GM15510 (cell line): Measurements from ENCODE around the gene PTPN23.

Experiments used
- POLR2A ChIP-seq: IDR thresholded peaks from 3 replicates; pipeline ENCODE4 v1.6.1; 2011; ENCODE audit warnings: borderline replicate concordance; ENCODE audit not compliant: insufficient read length; ENCODE audit errors: extremely low read depth

Gene PTPN23

DNA sequence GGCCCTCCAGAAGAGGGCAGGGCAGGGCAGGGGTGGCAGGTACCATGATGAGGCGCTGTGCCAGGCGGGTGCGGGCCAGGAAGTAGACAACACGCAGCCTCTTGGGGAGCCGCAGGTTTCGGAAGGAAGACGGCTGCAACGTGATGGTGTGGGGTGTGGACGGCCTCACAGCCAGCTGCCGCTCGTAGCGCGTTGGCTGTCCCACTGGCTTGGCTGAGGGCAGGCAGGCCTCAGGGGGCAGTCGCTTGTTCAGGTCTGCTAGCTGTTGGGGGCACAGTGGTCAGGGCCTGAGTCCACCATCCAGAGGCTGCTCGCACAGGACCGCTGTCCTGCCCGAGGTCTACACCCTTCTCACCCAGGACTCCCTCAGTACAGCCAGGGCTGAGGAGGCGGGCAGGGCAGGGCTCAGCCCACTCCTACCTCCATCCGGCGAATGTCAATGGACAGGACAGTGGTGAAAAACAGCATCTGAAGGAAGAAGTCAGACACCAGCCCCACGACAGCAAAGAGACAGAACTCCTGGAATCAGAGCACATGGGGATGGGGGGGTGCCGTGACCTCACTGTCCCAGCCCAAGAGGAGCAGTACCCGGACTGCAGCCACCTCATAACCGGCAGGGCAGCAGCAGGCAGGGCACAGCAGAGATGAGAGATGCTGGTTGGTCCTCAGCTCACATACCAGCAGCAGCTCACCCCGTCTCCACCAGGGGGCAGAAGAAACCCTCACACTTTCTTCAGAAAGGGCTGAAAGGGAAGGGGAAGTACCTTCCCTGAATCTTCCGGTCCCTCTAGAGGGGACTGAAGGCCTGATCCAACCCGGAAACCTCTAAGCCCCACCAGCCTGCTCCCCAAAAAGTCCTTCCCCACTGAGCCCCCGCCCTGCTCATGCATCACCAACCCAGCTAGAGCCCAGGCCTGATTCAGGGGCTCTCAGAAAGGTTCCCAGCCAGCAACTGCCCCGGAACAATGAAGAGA, 40.0 kb downstream of the PTPN23 start:
- TF ChIP-seq POLR2A = no peak

GRCh38 chr3:47421741-47422649, 41.2 kb downstream of the PTPN23 start:
- no peak for TF ChIP-seq POLR2A

DNA sequence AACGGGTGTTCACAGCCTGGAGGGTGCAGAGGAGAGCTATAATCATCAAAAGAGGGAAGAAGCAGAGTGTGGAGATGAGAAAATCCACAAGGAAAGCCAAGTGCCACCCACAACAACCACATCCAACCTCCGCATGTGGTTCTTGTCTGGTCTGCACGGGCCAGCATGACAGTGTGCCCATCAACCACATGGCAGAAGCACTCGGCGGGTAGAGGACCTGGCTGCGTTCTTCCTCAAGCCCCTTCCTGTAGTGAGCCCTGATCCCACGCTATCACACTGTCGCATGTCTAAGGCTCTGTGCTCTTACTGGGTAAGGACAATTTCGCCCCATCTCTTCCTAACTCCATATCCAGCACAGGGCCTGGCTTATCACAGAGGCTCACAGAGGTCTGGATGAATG, 41.9 kb downstream of the PTPN23 start:
- TF ChIP-seq POLR2A = no peak

DNA sequence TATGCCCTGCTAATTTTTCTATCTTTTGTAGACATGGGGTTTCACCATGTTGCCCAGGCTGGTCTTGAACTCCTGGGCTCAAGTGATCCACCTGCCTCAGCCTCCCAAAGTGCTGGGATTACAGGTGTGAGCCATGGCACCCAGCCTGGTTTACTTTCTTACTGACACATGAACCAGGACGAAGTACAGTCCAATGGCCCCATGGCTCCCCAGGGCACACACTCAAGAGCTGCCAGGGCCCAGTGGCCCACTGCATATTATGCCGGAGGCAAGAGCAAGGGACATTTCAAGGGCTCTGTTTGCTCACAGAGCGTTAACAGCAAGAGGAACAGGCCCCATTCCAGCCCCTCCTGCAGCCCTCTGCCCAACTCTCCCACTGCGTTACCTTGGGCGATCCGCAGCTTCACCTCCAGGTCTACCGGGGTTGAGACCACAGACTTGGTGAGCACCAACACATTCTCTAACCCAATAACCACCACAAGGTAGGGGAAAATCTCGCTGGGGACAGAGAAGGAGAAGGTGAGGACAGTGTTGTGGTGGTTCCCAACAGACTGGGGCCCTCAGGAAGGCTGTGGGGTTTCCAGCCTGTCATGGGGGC, 42.8 kb downstream of the PTPN23 start:
- no peak for TF ChIP-seq POLR2A

DNA sequence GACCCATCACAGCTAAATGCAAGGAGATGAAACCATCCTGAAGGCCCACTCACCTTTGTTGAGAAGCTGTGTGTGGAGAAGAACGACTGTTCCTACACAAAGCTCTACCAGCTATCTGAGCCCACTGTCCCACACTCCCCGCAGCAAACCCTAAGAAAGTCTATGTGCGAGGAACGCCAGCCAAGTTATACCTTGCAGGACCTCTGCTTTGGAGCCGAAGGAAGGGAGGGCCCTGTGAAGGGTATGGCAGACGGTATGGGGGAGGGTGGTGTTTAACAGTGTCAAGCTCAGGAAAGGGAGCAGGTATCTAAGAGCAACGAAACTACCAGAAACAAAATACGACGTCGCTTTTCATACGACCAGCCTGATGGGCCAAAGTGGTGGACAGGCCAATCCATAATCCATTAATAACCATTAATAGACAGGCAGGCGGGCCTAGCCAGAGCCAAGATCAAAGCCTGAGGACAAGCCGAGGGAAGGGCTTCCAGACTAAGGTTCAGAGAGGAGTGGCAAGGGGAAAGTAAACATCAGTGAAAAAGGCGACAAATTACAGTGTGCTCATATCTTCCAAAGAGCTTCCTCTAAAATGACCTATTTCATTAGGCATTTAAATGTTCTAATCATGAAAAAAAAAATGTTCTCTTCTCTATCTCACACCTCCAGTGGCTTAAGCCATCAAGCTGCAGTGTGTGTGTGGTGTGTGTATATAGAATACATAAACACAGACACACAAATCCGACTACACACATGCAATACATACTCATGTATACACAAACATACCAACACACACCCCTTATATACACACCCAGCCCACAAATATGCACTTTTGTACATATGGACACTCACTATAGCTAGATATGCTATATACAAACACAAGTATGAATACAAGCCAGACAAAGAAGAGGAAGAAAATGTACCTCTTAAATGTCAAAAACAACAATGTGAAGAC, 43.9 kb downstream of the PTPN23 start:
- no peak for TF ChIP-seq POLR2A

DNA sequence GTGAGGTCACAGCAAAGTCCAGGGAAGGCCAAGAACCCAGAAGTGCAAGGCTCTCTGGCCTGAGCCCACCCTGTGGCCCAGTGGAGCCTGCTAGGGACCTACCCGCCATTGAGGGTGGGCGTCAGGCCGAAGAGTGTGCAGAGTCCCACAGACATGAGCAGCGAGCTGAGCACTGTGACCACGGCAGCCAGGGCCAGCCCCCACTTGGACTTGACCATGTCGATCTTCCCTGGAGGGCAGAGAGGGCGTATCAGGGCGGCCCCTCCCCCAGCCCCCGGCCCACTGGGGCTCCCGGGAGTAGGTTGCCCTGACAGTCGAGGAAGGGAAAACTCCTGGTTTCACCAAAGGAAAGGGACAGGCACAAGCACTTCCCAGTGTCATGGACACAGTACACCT, 44.6 kb downstream of the PTPN23 start:
- TF ChIP-seq POLR2A = no peak

- no peak for TF ChIP-seq POLR2A
These were observed 45.1 kb downstream of the PTPN23 start for GRCh38 chr3:47425959-47426358.

DNA sequence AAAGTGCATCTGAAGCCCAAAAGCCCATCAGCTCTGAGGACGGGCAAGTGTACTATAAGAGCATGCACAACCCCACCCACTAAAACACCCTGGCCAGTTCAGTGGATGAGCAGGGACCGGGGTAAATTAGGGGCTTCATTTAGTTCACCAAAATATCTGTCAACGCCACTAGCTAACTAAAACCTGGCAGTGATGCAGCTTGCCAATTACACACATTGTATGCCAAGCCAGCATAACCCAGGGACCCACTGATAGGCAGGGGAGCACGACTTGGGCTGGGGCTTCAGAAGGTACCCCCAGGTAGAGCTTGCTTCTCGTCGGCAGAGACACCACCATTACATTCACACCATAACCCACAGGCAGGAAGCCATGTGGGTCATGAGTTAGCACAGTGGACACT, 47.0 kb downstream of the PTPN23 start:
- TF ChIP-seq POLR2A = no peak

- TF ChIP-seq POLR2A = no peak
These were observed 47.8 kb downstream of the PTPN23 start for GRCh38 chr3:47428662-47429061.

- TF ChIP-seq POLR2A = no peak
These were observed 48.9 kb downstream of the PTPN23 start for GRCh38 chr3:47429476-47430270.

GRCh38 chr3:47430606-47431005, 49.8 kb downstream of the PTPN23 start:
- no peak for TF ChIP-seq POLR2A

DNA sequence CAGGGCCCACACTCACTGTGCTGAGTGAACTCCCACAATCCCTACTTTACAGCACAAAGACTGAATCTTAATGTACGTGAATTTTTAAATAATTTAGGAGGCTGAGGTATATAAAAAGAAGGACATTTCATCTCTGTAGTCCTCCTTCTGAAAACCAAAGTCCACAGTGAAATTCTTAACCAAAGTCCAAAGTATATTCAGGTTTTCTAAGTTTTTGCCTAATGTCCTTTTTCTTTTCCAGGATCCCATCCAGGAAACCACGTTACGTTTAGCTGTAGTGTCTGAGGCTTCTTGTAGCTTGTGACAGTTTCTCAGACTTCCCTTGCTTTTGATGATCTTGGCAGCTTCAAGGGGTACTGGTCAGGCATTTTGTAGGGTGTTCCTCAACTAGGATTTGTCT, 50.4 kb downstream of the PTPN23 start:
- no peak for TF ChIP-seq POLR2A

DNA sequence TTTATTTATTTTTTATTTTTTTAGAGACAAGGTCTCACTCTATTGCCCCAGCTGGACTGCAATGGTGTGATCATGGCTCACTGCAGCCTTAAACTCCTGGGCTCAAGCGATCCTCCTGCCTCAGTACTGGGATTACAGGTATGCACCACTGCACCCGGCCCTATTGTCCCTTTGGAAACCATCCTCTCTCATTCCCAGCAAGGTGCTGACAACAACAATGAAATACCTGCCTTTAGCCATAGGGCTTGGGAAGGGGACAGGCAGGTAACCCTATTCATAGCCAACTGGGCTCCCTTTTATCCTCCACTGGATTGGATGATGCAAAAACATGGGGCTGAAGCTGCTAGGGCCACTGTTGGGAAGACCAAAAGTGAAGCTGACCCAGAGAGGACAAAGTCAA, 51.9 kb downstream of the PTPN23 start:
- no peak for TF ChIP-seq POLR2A

DNA sequence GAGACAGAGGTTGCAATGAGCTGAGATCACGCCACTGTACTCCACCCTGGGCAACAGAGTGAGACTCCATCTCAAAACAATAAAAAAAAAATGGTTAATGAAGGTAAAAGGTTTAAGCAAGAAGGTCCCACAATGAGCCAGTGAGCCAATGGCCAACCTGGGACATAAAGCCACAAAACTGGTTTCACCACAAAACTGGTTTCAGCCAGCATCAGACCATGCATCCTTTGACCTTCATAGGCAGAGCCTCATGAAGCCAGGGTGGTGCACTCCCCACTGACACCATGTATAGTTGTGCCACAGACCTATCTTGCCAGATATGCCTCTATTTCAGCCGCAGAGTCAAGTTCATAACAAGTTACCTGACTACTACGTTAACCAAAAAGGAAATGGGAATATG, 53.0 kb downstream of the PTPN23 start:
- no peak for TF ChIP-seq POLR2A

GRCh38 chr3:47434849-47435248, 54.0 kb downstream of the PTPN23 start:
- TF ChIP-seq POLR2A = no peak
